Activated CD4-positive, alpha-beta T cell treated with anti-CD3 and anti-CD28 coated beads, Interleukin-2, amount 50 U/mL, for 48 hours (primary cell): ENCODE data around the gene RNF222.
A peak's percentile ranks its signal among the peaks of the same experiment; 100 is the strongest.
"Not testable (repeated sequence)": the region's sequence is repeated elsewhere in the genome, so short reads cannot be mapped to it uniquely, and the experiment has no call there.

Experiments used
- DNase-seq, 2 experiments: peaks; one replicate each; pipeline ENCODE4 v3.0.0-alpha.2; 2020

The RNF222 gene

GRCh38 chr17:8409966-8410882 lies 12.6 kb upstream of the RNF222 start:
- peak; percentile 85 to 89 for DNase-seq

- DNase-seq, result no peak
Measured at GRCh38 chr17:8408371-8408770, 10.7 kb upstream of the RNF222 start.

GRCh38 chr17:8406174-8406573 lies 8.5 kb upstream of the RNF222 start:
- no peak for DNase-seq

- no peak for DNase-seq
Measured at GRCh38 chr17:8405499-8406016, 7.9 kb upstream of the RNF222 start.

- no peak for DNase-seq
Measured at GRCh38 chr17:8402921-8403536, 5.4 kb upstream of the RNF222 start.

GRCh38 chr17:8401107-8401506 lies 3.5 kb upstream of the RNF222 start:
- no peak for DNase-seq

GRCh38 chr17:8398980-8399379 lies 1.4 kb upstream of the RNF222 start:
- no peak for DNase-seq

GRCh38 chr17:8394497-8394896 lies 3.1 kb downstream of the RNF222 start:
- not testable (repeated sequence) for DNase-seq

- DNase-seq, result peak in 1 of 2 experiments; percentile 24
Measured at GRCh38 chr17:8393470-8394231, 4.0 kb downstream of the RNF222 start.

GRCh38 chr17:8392674-8393469 lies 4.8 kb downstream of the RNF222 start:
- no peak for DNase-seq

- no peak for DNase-seq
Measured at GRCh38 chr17:8392274-8392673, 5.4 kb downstream of the RNF222 start.

- no peak for DNase-seq
Measured at GRCh38 chr17:8391711-8392110, 5.9 kb downstream of the RNF222 start.

- DNase-seq, result no peak
Measured at GRCh38 chr17:8387914-8388651, 9.5 kb downstream of the RNF222 start.

GRCh38 chr17:8386841-8387240 lies 10.8 kb downstream of the RNF222 start:
- no peak for DNase-seq

- no peak for DNase-seq
Measured at GRCh38 chr17:8384801-8385378, 12.7 kb downstream of the RNF222 start.

GRCh38 chr17:8383143-8383822 lies 14.3 kb downstream of the RNF222 start, which contains the start of gene RPL26:
RPL26 (minus strand) TSS chr17:8383193; CDS start chr17:8382310, 883 bp downstream.
- peak; percentile 93 to 96 for DNase-seq

GRCh38 chr17:8382880-8383142 lies 14.8 kb downstream of the RNF222 start:
- no peak for DNase-seq

- DNase-seq, result no peak
Measured at GRCh38 chr17:8382052-8382879, 15.4 kb downstream of the RNF222 start.

GRCh38 chr17:8380049-8380448 lies 17.6 kb downstream of the RNF222 start:
- DNase-seq, result no peak

- not testable (repeated sequence) for DNase-seq
Measured at GRCh38 chr17:8378117-8378516, 19.5 kb downstream of the RNF222 start.
